Activated naive CD4-positive, alpha-beta T cell (primary cell): Measurements from ENCODE around the gene RHBDL1.

Source experiments
- DNase-seq, 4 experiments: peaks; one replicate each; lab custom pipeline; 2025; lab: John Stamatoyannopoulos, UW

The RHBDL1 gene

GRCh38 chr16:657487-657886, 18.0 kb upstream of the RHBDL1 start:
- no peak for DNase-seq

- no peak for DNase-seq
Measured at GRCh38 chr16:658679-659571, 16.5 kb upstream of the RHBDL1 start.

DNA sequence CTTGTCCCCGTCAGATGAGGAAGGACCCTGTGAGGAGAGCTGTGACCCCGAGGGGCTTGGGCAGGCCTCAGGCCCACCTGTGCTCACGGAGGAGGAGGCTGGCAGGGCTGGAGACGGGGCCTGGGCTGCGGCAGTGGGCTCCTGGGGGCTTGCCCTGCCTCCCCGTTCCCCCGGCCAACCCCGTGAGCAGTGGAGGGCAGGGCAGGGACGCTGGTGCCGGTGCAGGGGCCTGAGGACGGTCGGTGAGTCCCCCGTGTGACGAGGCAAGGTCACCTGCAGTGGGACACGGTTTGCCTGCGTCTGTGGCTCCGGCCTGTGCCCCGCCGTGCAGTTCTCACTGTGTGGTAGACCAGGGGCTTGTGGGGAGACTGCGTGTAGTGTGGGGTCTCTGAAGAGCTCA, 15.9 kb upstream of the RHBDL1 start:
- DNase-seq, result no peak

GRCh38 chr16:660132-660458, 15.4 kb upstream of the RHBDL1 start:
- DNase-seq, result no peak

DNA sequence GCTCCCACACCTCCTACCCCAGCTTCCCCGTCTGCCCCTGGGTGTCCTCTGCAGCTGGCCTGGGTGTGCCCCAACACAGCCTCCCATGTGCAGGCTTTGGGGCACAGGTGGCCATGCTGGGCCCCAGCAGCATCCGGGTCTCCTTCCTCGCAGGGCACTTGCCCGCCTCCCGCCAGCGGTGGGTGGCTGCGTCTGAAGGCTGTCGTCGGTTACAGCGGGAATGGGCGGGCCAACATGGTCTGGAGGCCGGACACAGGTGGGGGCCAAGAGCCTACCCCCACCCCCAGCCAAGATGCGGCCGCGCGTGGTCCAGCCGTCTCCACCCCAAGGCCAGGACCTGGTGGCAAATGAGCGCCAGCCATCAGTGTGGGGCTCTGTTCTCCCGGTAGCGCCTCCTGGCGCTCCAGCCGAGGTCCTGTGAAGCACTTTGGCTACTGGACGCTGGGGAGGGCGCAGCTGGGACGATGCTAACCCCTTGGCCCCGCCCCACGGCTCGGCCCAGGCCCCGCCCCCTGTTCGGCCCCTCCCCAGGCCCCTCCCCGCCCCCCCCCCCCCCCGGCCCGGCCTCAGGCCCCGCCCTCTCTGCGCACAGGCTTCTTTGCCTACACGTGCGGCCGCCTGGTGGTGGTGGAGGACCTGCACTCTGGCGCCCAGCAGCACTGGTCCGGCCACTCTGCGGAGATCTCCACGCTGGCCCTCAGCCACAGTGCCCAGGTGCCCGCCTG, 14.8 kb upstream of the RHBDL1 start:
- peak in 3 of 4 experiments; percentile 50 to 75 (median 61) for DNase-seq

GRCh38 chr16:661184-661821, 14.2 kb upstream of the RHBDL1 start:
- no peak for DNase-seq

DNA sequence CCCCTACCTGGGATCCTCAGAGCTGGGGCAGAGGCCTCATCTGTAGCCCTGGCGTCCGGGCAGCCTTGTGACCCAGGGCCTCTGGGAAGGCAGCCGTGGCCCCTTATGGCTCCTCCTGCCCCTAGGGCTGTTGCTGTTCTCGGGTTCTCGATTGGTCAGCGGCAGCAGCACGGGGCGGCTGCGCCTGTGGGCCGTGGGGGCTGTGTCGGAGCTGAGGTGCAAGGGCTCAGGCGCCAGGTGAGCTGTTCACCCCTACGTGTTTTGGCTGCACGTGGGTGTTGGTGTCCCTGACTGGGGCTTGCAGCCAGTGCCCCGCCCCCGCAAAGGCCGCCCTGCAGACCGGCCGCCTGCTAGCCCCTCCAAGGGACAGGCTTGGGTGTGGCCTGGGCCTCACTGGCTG, 13.4 kb upstream of the RHBDL1 start:
- DNase-seq, result no peak

GRCh38 chr16:662597-662996, 12.9 kb upstream of the RHBDL1 start:
- no peak for DNase-seq

GRCh38 chr16:666572-666971, 8.9 kb upstream of the RHBDL1 start:
- no peak for DNase-seq

GRCh38 chr16:667113-667779, 8.2 kb upstream of the RHBDL1 start:
- DNase-seq, result no peak

DNA sequence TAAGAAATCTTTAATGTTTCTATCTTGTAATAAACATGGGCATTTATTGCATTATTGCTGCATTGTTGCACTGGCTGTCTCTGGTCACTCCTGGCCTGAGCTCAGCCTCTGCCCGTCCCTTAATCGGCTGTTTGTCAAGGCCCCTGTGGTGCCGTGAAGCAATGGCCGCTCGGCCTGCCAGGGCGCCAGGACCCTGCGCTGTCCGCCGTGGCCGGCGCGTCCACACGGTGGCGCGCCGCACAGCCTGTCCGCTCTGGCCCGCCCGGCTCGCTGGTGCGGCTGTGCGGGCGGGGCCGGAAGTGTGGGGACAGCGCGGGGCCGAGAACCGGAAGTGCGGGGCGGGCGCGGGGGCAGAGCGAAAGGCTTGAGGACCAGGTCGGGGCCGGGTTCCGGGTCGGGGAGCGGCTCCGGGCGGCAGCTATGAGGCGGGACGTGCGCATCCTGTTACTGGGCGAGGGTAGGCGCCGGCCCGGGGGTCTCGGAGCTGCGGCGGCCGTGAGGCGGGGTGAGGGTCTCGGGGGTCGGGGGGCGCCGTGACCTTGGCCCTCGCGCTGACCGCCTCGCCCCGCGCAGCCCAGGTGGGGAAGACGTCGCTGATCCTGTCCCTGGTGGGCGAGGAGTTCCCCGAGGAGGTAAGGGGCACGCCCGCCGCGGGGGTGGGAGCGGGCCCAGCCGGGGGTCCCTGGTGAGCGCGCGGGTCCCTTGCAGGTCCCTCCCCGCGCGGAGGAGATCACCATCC, 7.5 kb upstream of the RHBDL1 start, which contains the start of gene RHOT2:
TSS of gene RHOT2 (plus strand) at position 353 of the 739 bp plus-strand sequence. CDS start at position 421, 68 bp downstream.
- peak; percentile 73 to 89 (median 80) for DNase-seq

GRCh38 chr16:668519-669171, 6.8 kb upstream of the RHBDL1 start:
- no peak for DNase-seq

DNA sequence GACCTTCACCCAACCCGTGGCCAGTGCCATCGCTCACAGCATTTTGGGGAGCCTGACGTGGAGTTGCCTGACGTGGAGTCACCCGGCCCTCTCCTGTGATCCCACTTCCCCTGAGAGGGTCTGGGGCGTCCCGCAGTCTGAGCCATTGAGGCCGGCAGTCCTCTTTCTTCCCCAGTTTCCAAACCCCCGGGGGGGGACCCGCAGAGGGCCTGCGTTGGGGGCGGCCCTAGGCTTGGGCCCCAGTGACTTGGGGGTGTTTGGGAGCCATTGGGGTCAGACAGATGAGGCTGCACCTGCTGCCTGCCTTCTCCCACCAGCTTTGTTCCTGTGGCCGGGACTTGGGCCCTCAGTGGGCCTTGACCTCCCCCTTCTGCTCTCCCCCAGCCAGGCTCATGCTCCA, 5.8 kb upstream of the RHBDL1 start:
- DNase-seq, result no peak

DNA sequence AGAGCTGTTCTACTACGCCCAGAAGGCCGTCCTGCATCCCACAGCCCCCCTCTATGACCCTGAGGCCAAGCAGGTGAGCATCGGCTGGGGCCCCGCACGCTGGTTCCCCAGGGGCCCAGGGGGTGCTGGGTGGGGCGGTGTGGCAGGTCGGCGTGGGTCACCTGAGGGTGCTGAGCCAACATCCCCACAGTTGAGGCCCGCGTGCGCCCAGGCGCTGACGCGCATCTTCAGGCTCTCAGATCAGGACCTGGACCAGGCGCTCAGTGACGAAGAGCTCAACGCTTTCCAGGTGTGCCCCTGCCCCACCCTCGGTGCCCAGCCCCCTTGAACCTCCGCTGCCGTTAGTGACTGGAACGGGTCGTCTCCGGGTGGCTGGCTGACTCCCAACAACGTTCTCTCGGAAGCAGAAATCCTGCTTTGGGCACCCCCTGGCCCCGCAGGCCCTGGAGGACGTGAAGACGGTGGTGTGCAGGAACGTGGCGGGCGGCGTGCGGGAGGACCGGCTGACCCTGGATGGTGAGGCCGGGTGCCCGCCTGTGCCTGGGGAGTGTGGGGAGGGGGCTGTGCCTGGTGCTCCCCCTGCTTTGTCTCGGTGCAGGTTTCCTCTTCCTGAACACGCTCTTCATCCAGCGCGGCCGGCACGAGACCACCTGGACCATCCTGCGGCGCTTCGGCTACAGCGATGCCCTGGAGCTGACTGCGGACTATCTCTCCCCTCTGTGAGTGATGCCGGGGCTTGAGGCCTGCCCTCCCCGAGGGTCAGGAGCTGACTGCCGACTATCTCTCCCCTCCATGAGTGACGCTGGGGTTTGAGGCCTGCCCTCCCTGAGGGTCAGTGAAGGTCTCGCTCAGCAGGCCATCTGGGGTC, 4.8 kb upstream of the RHBDL1 start:
- DNase-seq, result no peak

DNA sequence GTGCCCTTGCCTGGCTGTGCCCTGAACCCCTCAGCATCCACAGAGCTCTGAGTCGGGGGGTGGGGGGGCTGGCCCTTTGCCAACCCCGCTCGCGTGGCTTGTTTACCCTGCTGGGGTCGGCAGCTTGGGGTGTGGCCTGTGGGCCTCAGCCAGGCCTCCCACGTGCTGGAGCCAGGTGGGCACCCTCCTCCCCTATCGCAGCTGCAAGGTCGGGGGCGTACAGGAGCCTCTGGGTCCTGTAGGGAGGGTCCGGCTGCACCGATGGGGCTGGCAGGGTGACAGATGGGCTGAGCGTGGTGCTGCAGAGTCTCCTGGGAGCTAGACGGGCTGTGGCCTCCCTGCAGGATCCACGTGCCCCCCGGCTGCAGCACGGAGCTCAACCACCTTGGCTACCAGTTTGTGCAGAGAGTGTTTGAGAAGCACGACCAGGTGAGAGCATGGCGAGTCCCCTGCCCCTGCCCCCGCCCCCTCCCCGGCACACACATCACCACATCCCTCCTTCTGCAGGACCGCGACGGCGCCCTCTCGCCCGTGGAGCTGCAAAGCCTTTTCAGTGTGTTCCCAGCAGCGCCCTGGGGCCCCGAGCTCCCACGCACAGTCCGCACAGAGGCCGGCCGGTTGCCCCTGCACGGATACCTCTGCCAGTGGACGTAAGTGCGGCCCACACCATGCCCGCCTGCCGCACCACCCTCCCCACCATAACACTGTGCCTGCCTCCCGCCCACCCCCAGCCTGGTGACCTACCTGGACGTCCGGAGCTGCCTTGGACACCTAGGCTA, 3.9 kb upstream of the RHBDL1 start:
- no peak for DNase-seq

- DNase-seq, result no peak
Measured at GRCh38 chr16:672371-672770, 3.1 kb upstream of the RHBDL1 start.

DNA sequence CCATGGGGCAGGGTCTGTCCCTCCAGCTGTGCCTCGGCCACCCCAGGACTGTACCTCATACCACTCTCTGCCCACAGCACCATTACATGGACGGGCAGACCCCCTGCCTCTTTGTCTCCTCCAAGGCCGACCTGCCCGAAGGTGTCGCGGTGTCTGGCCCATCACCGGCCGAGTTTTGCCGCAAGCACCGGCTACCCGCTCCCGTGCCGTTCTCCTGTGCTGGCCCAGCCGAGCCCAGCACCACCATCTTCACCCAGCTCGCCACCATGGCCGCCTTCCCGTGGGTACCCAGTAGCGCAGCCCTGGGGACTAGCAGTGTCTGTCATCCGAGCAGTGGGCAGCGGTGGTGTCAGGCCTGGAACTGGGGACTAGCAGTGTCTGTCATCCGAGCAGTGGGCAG, 2.6 kb upstream of the RHBDL1 start:
- no peak for DNase-seq

GRCh38 chr16:673399-673991, 2.0 kb upstream of the RHBDL1 start:
- no peak for DNase-seq
